GM12878 (cell line): Measurements from ENCODE around the gene BSND.

Experiments
- ASH2L ChIP-seq: fragments of 300-600, 200-600 bp; sonication (generic); IDR thresholded peaks from 2 replicates; pipeline ENCODE4 v1.6.1; 2017; ENCODE audit warnings: low read depth, mild to moderate bottlenecking, borderline replicate concordance
- BCL3 ChIP-seq: IDR thresholded peaks from 2 replicates; pipeline ENCODE4 v1.6.1; 2011; ENCODE audit warnings: borderline replicate concordance, low read depth, mild to moderate bottlenecking, moderate library complexity, low read length; ENCODE audit not compliant: insufficient read depth, poor library complexity, severe bottlenecking
- EZH2 ChIP-seq: IDR thresholded peaks from 2 replicates; pipeline ENCODE4 v1.6.1; 2012; ENCODE audit warnings: low read depth, mild to moderate bottlenecking, control low read depth, inconsistent platforms, low read length, borderline replicate concordance; ENCODE audit not compliant: control insufficient read depth
- HCFC1 ChIP-seq: fragments of 150-350 bp; IDR thresholded peaks from 2 replicates; pipeline ENCODE4 v1.6.1; 2014; ENCODE audit warnings: low read length
- MAX ChIP-seq: IDR thresholded peaks from 2 replicates; pipeline ENCODE4 v1.6.1; 2012; ENCODE audit warnings: low read depth, low read length, improper control_type of control experiment
- NR2C2 ChIP-seq: IDR thresholded peaks from 2 replicates; pipeline ENCODE4 v1.6.1; 2011; ENCODE audit warnings: borderline replicate concordance, low read depth; ENCODE audit not compliant: control insufficient read depth, insufficient read length
- POLR2A ChIP-seq: IDR thresholded peaks from 2 replicates; pipeline ENCODE4 v1.6.1; 2011; ENCODE audit warnings: low read depth, mild to moderate bottlenecking, low read length
- POLR2AphosphoS5 ChIP-seq: IDR thresholded peaks from 2 replicates; pipeline ENCODE4 v1.6.1; 2011; ENCODE audit warnings: mild to moderate bottlenecking, low read length, inconsistent platforms
- RAD21 ChIP-seq: IDR thresholded peaks from 2 replicates; pipeline ENCODE4 v1.6.1; 2011; ENCODE audit warnings: mild to moderate bottlenecking, low read depth, low read length, moderate library complexity; ENCODE audit not compliant: insufficient read depth
- SIX5 ChIP-seq: IDR thresholded peaks from 2 replicates; pipeline ENCODE4 v1.6.1; 2011; ENCODE audit warnings: mild to moderate bottlenecking, low read depth, low read length, moderate library complexity; ENCODE audit not compliant: severe bottlenecking
- SMC3 ChIP-seq: IDR thresholded peaks from 2 replicates; pipeline ENCODE4 v1.6.1; 2011; ENCODE audit warnings: low read length, improper control_type of control experiment, borderline replicate concordance
- SRF ChIP-seq, 2 experiments: IDR thresholded peaks; 2 replicates each; pipeline ENCODE4 v1.6.1; 2011; ENCODE audit warnings: low read depth in 2 of 2, low read length in 2 of 2, mild to moderate bottlenecking in 1 of 2, moderate library complexity in 1 of 2
- TAF1 ChIP-seq: IDR thresholded peaks from 2 replicates; pipeline ENCODE4 v1.6.1; 2011; ENCODE audit warnings: mild to moderate bottlenecking, low read depth, low read length, borderline replicate concordance
- TF ChIP-seq, protein P1 (sequence below), 3 experiments: IDR thresholded peaks in 2 of 3; conservative IDR thresholded peaks in 1 of 3; 2 replicates each; pipeline ENCODE4 v1.5.1; 2011; ENCODE audit warnings: low read depth in 3 of 3, low read length in 3 of 3, mild to moderate bottlenecking in 3 of 3, control low read depth in 2 of 3, moderate library complexity in 2 of 3, inconsistent platforms in 1 of 3, mixed read lengths in 1 of 3; ENCODE audit not compliant: control insufficient read depth in 2 of 3, insufficient read depth in 1 of 3; ENCODE audit errors: extremely low read depth in 1 of 3

DNA sequence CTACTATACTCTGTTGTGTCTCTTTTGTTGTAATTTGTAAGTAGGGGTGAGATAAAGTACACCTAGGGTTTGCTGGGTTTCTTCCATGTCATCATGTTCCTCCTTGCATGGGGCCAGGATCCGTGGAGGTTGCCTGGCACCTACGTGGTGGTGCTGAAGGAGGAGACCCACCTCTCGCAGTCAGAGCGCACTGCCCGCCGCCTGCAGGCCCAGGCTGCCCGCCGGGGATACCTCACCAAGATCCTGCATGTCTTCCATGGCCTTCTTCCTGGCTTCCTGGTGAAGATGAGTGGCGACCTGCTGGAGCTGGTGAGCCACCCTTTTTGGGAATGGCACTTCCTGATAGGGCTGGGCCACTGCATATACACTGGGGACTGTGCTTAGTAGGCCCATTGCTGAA, 45.0 kb downstream of the BSND start:
- TF ChIP-seq ASH2L (no peak), POLR2A (no peak), SRF (IDR thresholded peaks at IDR 0.05; ENCODE audit: low read depth in 2 of 2, low read length in 2 of 2) (no peak), NR2C2 (no peak), HCFC1 (no peak), RAD21 (no peak), SMC3 (no peak), BCL3 (no peak), MAX (no peak), TAF1 (no peak), SIX5 (no peak), EZH2 (no peak), POLR2AphosphoS5 (no peak)
- TF ChIP-seq, protein P1, sequence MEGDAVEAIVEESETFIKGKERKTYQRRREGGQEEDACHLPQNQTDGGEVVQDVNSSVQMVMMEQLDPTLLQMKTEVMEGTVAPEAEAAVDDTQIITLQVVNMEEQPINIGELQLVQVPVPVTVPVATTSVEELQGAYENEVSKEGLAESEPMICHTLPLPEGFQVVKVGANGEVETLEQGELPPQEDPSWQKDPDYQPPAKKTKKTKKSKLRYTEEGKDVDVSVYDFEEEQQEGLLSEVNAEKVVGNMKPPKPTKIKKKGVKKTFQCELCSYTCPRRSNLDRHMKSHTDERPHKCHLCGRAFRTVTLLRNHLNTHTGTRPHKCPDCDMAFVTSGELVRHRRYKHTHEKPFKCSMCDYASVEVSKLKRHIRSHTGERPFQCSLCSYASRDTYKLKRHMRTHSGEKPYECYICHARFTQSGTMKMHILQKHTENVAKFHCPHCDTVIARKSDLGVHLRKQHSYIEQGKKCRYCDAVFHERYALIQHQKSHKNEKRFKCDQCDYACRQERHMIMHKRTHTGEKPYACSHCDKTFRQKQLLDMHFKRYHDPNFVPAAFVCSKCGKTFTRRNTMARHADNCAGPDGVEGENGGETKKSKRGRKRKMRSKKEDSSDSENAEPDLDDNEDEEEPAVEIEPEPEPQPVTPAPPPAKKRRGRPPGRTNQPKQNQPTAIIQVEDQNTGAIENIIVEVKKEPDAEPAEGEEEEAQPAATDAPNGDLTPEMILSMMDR (IDR thresholded peaks at IDR 0.05 in 2 of 3, conservative IDR thresholded peaks at IDR 0.05 in 1 of 3; ENCODE audit: control insufficient read depth in 2 of 3, extremely low read depth in 1 of 3, insufficient read depth in 1 of 3, low read depth in 3 of 3, low read length in 3 of 3) = no peak
